ENCODE data around the gene TRPM3.

Gene TRPM3

DNA sequence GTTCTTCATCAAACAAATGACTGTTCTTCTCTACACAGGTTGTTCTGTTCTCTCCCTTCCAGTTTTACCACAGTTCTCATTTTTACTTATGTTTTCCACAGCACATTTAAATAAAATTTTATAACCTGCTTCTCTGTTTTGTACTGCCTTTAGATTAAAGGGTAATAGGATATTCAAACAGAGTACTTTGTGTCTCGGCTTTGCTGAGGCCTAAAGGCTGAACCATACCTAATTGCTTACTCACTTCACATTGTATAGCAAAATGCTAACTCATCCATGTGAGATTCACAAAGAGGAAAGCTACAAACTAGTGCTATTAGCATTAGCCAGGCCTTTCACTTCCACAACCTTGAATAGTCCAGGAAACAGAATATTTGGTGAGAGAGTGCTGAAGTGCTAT is 200.3 kb downstream of the TRPM3 start:
- Mint-ChIP-seq H3K27me3 (ENCODE audit: low read depth) (no peaks in the 10 kb centered on the region), H3K36me3 (ENCODE audit: low read depth) (no peaks in the 10 kb centered on the region), H3K9me3 (peaks cover 10% of the 10 kb centered on the region), H3K27ac (no peak overlapping the region), H3K4me3 (no peak overlapping the region), H3K4me1 (peaks cover 13% of the 10 kb centered on the region)
- TF ChIP-seq, protein P1, sequence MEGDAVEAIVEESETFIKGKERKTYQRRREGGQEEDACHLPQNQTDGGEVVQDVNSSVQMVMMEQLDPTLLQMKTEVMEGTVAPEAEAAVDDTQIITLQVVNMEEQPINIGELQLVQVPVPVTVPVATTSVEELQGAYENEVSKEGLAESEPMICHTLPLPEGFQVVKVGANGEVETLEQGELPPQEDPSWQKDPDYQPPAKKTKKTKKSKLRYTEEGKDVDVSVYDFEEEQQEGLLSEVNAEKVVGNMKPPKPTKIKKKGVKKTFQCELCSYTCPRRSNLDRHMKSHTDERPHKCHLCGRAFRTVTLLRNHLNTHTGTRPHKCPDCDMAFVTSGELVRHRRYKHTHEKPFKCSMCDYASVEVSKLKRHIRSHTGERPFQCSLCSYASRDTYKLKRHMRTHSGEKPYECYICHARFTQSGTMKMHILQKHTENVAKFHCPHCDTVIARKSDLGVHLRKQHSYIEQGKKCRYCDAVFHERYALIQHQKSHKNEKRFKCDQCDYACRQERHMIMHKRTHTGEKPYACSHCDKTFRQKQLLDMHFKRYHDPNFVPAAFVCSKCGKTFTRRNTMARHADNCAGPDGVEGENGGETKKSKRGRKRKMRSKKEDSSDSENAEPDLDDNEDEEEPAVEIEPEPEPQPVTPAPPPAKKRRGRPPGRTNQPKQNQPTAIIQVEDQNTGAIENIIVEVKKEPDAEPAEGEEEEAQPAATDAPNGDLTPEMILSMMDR (IDR thresholded peaks at IDR 0.05; ENCODE audit: unreplicated experiment in 3 of 3) = no peak

DNA sequence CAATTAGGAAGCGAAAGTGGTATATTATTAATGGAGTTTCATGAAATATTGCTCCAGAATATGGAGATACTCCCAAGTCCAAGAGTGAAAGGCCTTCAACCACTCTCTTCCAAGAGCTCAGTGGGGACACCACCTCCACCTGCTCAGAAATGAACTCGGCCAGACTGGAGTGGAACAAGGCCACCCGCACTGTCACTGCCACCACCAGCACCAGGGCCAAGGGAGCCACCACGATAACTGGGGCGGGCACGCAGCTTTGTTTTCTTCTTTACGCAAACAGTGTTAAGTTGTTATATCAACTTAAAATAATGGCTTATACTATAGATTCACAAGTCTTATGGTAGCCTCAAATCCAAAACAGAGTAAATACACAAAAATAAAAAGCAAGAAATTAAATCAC is 204.1 kb downstream of the TRPM3 start:
- Mint-ChIP-seq H3K36me3 (ENCODE audit: low read depth) (no peaks in the 10 kb centered on the region), H3K4me3 (no peak overlapping the region), H3K4me1 (no peaks in the 10 kb centered on the region), H3K27ac (no peak overlapping the region), H3K27me3 (ENCODE audit: low read depth) (no peaks in the 10 kb centered on the region), H3K9me3 (peaks cover 16% of the 10 kb centered on the region)
- TF ChIP-seq, protein P1 (IDR thresholded peaks at IDR 0.05; ENCODE audit: unreplicated experiment in 3 of 3) = no peak

DNA sequence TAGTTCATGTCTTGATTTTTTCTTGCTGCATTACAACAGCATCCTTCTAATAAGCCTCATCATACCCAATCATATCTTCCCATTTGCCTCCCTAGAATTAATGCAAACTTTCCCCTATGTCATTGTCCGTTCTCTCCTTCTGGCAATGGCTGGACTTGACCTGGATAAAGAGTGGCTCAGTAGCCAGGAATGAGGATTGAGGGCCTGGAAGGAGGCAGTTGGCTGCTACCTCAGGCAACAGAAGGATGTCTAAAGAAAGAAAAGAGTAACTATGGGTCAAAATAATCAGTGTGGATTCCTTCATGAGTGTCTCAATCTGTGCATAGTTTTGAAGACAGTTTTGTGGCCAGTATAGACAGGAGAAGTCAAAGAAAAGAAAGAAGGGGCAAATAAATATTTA is 209.6 kb downstream of the TRPM3 start:
- H3K9me3 Mint-ChIP-seq = peaks cover 8% of the 10 kb centered on the region
- no peak overlapping the region for H3K4me3 Mint-ChIP-seq
- H3K27me3 Mint-ChIP-seq (ENCODE audit: low read depth) = peaks cover 3% of the 10 kb centered on the region
- no peak overlapping the region for H3K27ac Mint-ChIP-seq
- no peaks in the 10 kb centered on the region for H3K4me1 Mint-ChIP-seq
- H3K36me3 Mint-ChIP-seq (ENCODE audit: low read depth) = no peaks in the 10 kb centered on the region
- TF ChIP-seq, protein P1 (IDR thresholded peaks at IDR 0.05; ENCODE audit: unreplicated experiment in 3 of 3) = no peak

DNA sequence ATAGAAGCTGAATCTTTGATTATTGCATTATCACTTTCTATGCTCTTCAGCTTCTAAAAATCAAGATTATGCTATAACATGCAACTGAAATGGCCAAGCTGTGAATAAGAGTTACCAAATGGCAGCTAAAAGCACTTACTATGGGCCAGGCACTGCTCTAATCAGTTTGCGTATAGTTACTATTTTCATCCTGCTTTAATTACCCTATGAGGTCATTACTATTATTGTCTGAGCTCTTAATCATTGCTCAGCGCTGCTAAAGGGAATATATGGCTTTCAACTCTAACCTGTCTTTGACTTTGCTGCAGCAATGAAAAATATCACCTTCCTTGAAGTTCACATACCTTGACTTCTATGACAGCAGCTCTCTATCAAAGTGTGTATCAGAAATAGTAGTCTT is 210.8 kb downstream of the TRPM3 start:
- H3K4me1 Mint-ChIP-seq = no peaks in the 10 kb centered on the region

DNA sequence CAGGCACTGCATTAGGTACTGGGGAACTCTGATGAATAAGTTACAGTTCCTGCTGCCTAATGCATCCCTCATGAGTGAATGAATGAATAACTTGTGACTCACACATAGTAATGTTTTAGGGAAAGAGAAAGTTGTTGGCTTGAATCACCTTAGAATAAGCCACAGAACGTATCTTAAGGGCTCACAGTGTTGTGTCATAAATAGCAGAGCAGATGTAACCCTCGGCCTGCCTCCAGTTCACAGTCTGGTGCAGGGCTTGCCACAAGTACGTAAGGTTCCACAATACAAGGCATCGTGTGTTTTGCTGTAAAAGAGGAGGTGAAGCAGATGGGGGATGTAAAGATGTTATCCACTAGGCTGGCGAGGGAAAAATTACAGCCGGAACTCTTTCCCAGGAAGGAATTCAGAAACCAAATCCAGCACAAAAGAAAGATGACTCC is 218.7 kb downstream of the TRPM3 start:
- TF ChIP-seq, protein P1 (IDR thresholded peaks at IDR 0.05; ENCODE audit: unreplicated experiment in 3 of 3) = no peak
- H3K27ac Mint-ChIP-seq = peak overlapping the region; percentile 78 to 86 (median 82)
- no peaks in the 10 kb centered on the region for H3K9me3 Mint-ChIP-seq
- peaks cover 20% of the 10 kb centered on the region for H3K4me1 Mint-ChIP-seq
- no peak overlapping the region for H3K4me3 Mint-ChIP-seq
- H3K36me3 Mint-ChIP-seq (ENCODE audit: low read depth) = no peaks in the 10 kb centered on the region
- H3K27me3 Mint-ChIP-seq (ENCODE audit: low read depth) = no peaks in the 10 kb centered on the region

More for the DNA sequence above, 210.8 kb downstream of the TRPM3 start:
- Mint-ChIP-seq H3K36me3 (ENCODE audit: low read depth) (no peaks in the 10 kb centered on the region), H3K9me3 (peaks cover 6% of the 10 kb centered on the region), H3K27me3 (ENCODE audit: low read depth) (peaks cover 3% of the 10 kb centered on the region), H3K27ac (no peak overlapping the region), H3K4me3 (no peak overlapping the region)
- TF ChIP-seq, protein P1 (IDR thresholded peaks at IDR 0.05; ENCODE audit: unreplicated experiment in 3 of 3) = no peak

DNA sequence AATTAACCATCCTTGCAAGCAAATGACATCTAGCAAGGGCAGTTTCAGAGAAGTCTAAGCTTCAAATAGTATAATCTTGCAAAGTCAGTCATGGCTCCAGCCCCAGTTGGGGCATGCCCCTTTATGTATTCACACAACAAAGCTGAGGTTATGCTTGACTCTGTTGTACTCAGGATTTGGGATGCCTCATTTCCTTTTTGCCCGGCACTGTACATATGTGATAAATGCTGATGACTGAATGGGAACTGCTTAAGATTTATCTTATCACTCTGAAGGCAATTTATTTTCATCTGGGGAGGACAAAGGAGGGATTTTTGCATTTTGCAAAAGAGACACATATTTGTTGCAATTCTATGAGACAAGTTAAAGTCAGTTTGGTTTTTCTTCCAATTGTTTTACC is 219.2 kb downstream of the TRPM3 start:
- H3K4me1 Mint-ChIP-seq = peaks cover 20% of the 10 kb centered on the region
- peak overlapping the region in 2 of 3 experiments; percentile 78 to 82 for H3K27ac Mint-ChIP-seq
- H3K4me3 Mint-ChIP-seq = no peak overlapping the region
- H3K36me3 Mint-ChIP-seq (ENCODE audit: low read depth) = no peaks in the 10 kb centered on the region
- no peaks in the 10 kb centered on the region for H3K9me3 Mint-ChIP-seq
- no peaks in the 10 kb centered on the region for H3K27me3 Mint-ChIP-seq (ENCODE audit: low read depth)
- TF ChIP-seq, protein P1 (IDR thresholded peaks at IDR 0.05; ENCODE audit: unreplicated experiment in 3 of 3) = no peak

All from nephron (organoid).